ENCODE measurements around the gene MLLT3. TPM values are rescaled to one million over a fixed set of nuclear protein-coding genes. Genes with fewer than 3 reads are reported as not detected.

MLLT3 gene
- total and polyA plus RNA-seq, 2 of the 8 experiments (the other 6 are each of a cell fraction or from before 2014, with no cell fraction given), result 5.9 to 9.6 TPM

- H3K9me3 ChIP-seq (ENCODE audit: insufficient read depth in 2 of 2, low read depth in 1 of 2, low read length in 1 of 2), result no peaks in the 10 kb centered on the region
- H3K4me3 ChIP-seq (ENCODE audit: extremely low read depth in 1 of 4, insufficient read depth in 2 of 4, low read depth in 3 of 4, low read length in 4 of 4), result no peak overlapping the region
- H2BK12ac ChIP-seq (ENCODE audit: low read depth, low read length), result no peak overlapping the region
- no peak overlapping the region for H2BK15ac ChIP-seq (ENCODE audit: low read length)
- H3K27me3 ChIP-seq (replicated peaks in 1 of 4; ENCODE audit: control insufficient read depth in 3 of 4, extremely low read depth in 1 of 4, insufficient read depth in 3 of 4, low read length in 3 of 4), result no peaks in the 10 kb centered on the region
- DNase-seq (ENCODE audit: low read depth in 1 of 2, low spot score in 2 of 2) (no peak), FAIRE-seq (no peak)
- no peaks in the 10 kb centered on the region for H3K79me1 ChIP-seq (ENCODE audit: low read depth, low read length)
- TF ChIP-seq E2F6 (IDR thresholded peaks at IDR 0.05) (no peak), BRCA1 (IDR thresholded peaks at IDR 0.05; ENCODE audit: low read depth, low read length) (no peak), KDM4A (IDR thresholded peaks at IDR 0.05; ENCODE audit: low read depth, low read length, severe bottlenecking) (no peak)
- no peak overlapping the region for H3K23ac ChIP-seq (ENCODE audit: insufficient read length)
- H2AFZ ChIP-seq (ENCODE audit: low read length), result no peak overlapping the region
- no peaks in the 10 kb centered on the region for H3K79me2 ChIP-seq (ENCODE audit: control insufficient read depth in 1 of 2, insufficient read depth in 2 of 2, low read length in 2 of 2)
- H3K27ac ChIP-seq (ENCODE audit: low read depth, low read length), result no peak overlapping the region
- no peak overlapping the region for H2BK120ac ChIP-seq (replicated peaks; ENCODE audit: low read depth, low read length)
- H3K23me2 ChIP-seq (ENCODE audit: low read depth, low read length), result no peaks in the 10 kb centered on the region
- CTCF ChIA-PET (ENCODE audit: partially characterized antibody), result interaction anchor here (0.6 kb wide), 1 partner anchor 669 kb away, joined by 3 read pairs; no protein-coding TSS in a partner anchor
- no peak overlapping the region for H4K8ac ChIP-seq (ENCODE audit: extremely low read depth, insufficient read depth, low read length)
- H4K5ac ChIP-seq (ENCODE audit: insufficient read length, low read depth, low read length), result no peak overlapping the region
- H2AK5ac ChIP-seq (ENCODE audit: low read depth, low read length), result no peak overlapping the region
- no peak overlapping the region for H3K18ac ChIP-seq (ENCODE audit: extremely low read depth, low read length)
- H3K4ac ChIP-seq (replicated peaks; ENCODE audit: insufficient read length, low read depth, low read length), result no peak overlapping the region
- H3K4me1 ChIP-seq (replicated peaks in 1 of 4; ENCODE audit: control insufficient read depth in 3 of 4, insufficient read depth in 4 of 4, low read length in 3 of 4), result peaks cover 0 to 3% (median 0%) of the 10 kb centered on the region in 4 experiments; a peak in 1 of 7 replicates
- no peak overlapping the region for H2BK5ac ChIP-seq (ENCODE audit: low read depth, low read length)
- no peaks in the 10 kb centered on the region for H4K20me1 ChIP-seq (replicated peaks in 1 of 2; ENCODE audit: control insufficient read depth in 1 of 2, insufficient read depth in 2 of 2, low read length in 2 of 2)
- 84% methylated on average over 4 of the region's 4 CpGs; no CpG with 5 or more reads in 1 of the 2 experiments for WGBS, 2 experiments (ENCODE audit: extremely low coverage in 1 of 2, insufficient coverage in 1 of 2, insufficient read length in 1 of 2, insufficient replicate concordance in 2 of 2, low coverage in 1 of 2, low lambda C conversion rate in 2 of 2, missing lambda C conversion rate in 1 of 2)
- POLR2A ChIA-PET (ENCODE audit: partially characterized antibody), result no interaction called here
- H4K91ac ChIP-seq (replicated peaks; ENCODE audit: insufficient read length, low read length), result no peak overlapping the region
- no peaks in the 10 kb centered on the region for H3K36me3 ChIP-seq (ENCODE audit: control insufficient read depth in 2 of 4, insufficient read depth in 4 of 4, low read length in 3 of 4)
- no peak overlapping the region for H3K56ac ChIP-seq (replicated peaks; ENCODE audit: insufficient read length, low read depth, low read length)
- H3K9ac ChIP-seq (replicated peaks in 1 of 4; ENCODE audit: extremely low read depth in 1 of 4, low read depth in 3 of 4, low read length in 3 of 4), result no peak overlapping the region
- H3K14ac ChIP-seq (ENCODE audit: insufficient read length), result no peak overlapping the region
- H2BK20ac ChIP-seq (ENCODE audit: low read length), result no peak overlapping the region
- no peak overlapping the region for H3K4me2 ChIP-seq (ENCODE audit: insufficient read depth in 1 of 2, low read depth in 2 of 2, low read length in 2 of 2)
Observed at GRCh38 chr9:20591223-20591622, 31.1 kb downstream of the MLLT3 start.

Data from H1 (cell line).